ENCODE data around the gene ARMCX5. TPM values are rescaled to one million over a fixed set of nuclear protein-coding genes. Genes with fewer than 3 reads are reported as not detected.
A peak's percentile ranks its signal among the peaks of the same experiment; 100 is the strongest.

ARMCX5 gene
- total RNA-seq (1 to 10 TPM; 7.3 to 8.8 TPM), polyA plus RNA-seq (10.1 TPM)

GRCh38 chrX:102599084-102599950, at the start of gene ARMCX5:
Gene ARMCX5, plus strand, starts transcription at chrX:102599515. Its CDS starts 2,627 bp downstream, at chrX:102602142.
- no peaks in the 10 kb centered on the region for H3K9me3 ChIP-seq (ENCODE audit: low read length)
- H3K27me3 Mint-ChIP-seq: peaks cover 0 to 2% of the 10 kb centered on the region in 2 donors
- peak; percentile 46 to 82 (median 77) for DNase-seq
- H3K4me3 ChIP-seq (ENCODE audit: low read length): peak within 1 kb of the TSS; percentile 90
- ChIA-PET POLR2A (interaction anchor here (1.0 to 1.9 kb wide), 2 partner anchors 53 to 121 kb away, joined by 3 to 11 read pairs; partner anchors contain the start of genes GPRASP1 and GPRASP3), CTCF (interaction anchor here (0.9 kb wide), 1 partner anchor 52 kb away, joined by 3 read pairs; no protein-coding TSS in a partner anchor)
- H3K27ac Mint-ChIP-seq: peak within 1 kb of the TSS; percentile 91 to 99 (median 97)
- no peaks in the 10 kb centered on the region for H3K36me3 ChIP-seq (ENCODE audit: insufficient read depth, low read length)
- peak within 1 kb of the TSS; percentile 91 to 98 (median 96) for H3K4me3 Mint-ChIP-seq
- H3K27ac ChIP-seq (ENCODE audit: low read depth, low read length): peak within 1 kb of the TSS; percentile 70
- H3K27me3 ChIP-seq (ENCODE audit: insufficient read depth, low read length, poor library complexity, severe bottlenecking): no peaks in the 10 kb centered on the region
- peaks cover 25 to 62% (median 41%) of the 10 kb centered on the region in 3 donors for H3K4me1 Mint-ChIP-seq
- H3K9me3 Mint-ChIP-seq: no peaks in the 10 kb centered on the region
- H3K36me3 Mint-ChIP-seq: peaks cover 0 to 15% (median 0%) of the 10 kb centered on the region in 3 donors
- H3K4me1 ChIP-seq (ENCODE audit: insufficient read depth, low read length): peaks cover 7% of the 10 kb centered on the region

GRCh38 chrX:102558607-102559006, 40.7 kb upstream of the ARMCX5 start:
- no peaks in the 10 kb centered on the region for H3K36me3 Mint-ChIP-seq
- peaks cover 4 to 6% of the 10 kb centered on the region in 2 donors for H3K27me3 Mint-ChIP-seq
- H3K4me1 Mint-ChIP-seq: no peaks in the 10 kb centered on the region
- Histone ChIP-seq H3K4me3 (ENCODE audit: low read length) (no peak overlapping the region), H3K27ac (ENCODE audit: low read depth, low read length) (no peak overlapping the region), H3K36me3 (ENCODE audit: insufficient read depth, low read length) (no peaks in the 10 kb centered on the region), H3K27me3 (ENCODE audit: insufficient read depth, low read length, poor library complexity, severe bottlenecking) (no peaks in the 10 kb centered on the region), H3K4me1 (ENCODE audit: insufficient read depth, low read length) (no peaks in the 10 kb centered on the region), H3K9me3 (ENCODE audit: low read length) (no peaks in the 10 kb centered on the region)
- H3K9me3 Mint-ChIP-seq: no peaks in the 10 kb centered on the region
- no peak overlapping the region for H3K27ac Mint-ChIP-seq
- POLR2A ChIA-PET: no interaction called here
- CTCF ChIA-PET: interaction anchor here (0.6 kb wide), 1 partner anchor 112 kb away, joined by 3 read pairs; no protein-coding TSS in a partner anchor
- no peak overlapping the region for H3K4me3 Mint-ChIP-seq
- no peak for DNase-seq

- POLR2A ChIA-PET: no interaction called here
- CTCF ChIA-PET: no interaction called here
- H3K4me3 ChIP-seq (ENCODE audit: low read length): no peak overlapping the region
- no peaks in the 10 kb centered on the region for H3K4me1 ChIP-seq (ENCODE audit: insufficient read depth, low read length)
- H3K27me3 ChIP-seq (ENCODE audit: insufficient read depth, low read length, poor library complexity, severe bottlenecking): no peaks in the 10 kb centered on the region
- H3K36me3 Mint-ChIP-seq: no peaks in the 10 kb centered on the region
- H3K27ac ChIP-seq (ENCODE audit: low read depth, low read length): no peak overlapping the region
- H3K9me3 ChIP-seq (ENCODE audit: low read length): no peaks in the 10 kb centered on the region
- no peaks in the 10 kb centered on the region for H3K4me1 Mint-ChIP-seq
- H3K9me3 Mint-ChIP-seq: no peaks in the 10 kb centered on the region
- DNase-seq: no peak
- H3K27ac Mint-ChIP-seq: no peak overlapping the region
- H3K4me3 Mint-ChIP-seq: no peak overlapping the region
- no peaks in the 10 kb centered on the region for H3K36me3 ChIP-seq (ENCODE audit: insufficient read depth, low read length)
- H3K27me3 Mint-ChIP-seq: peaks cover 4 to 7% of the 10 kb centered on the region in 2 donors
Observed at GRCh38 chrX:102560423-102561068, 38.8 kb upstream of the ARMCX5 start.

DNA sequence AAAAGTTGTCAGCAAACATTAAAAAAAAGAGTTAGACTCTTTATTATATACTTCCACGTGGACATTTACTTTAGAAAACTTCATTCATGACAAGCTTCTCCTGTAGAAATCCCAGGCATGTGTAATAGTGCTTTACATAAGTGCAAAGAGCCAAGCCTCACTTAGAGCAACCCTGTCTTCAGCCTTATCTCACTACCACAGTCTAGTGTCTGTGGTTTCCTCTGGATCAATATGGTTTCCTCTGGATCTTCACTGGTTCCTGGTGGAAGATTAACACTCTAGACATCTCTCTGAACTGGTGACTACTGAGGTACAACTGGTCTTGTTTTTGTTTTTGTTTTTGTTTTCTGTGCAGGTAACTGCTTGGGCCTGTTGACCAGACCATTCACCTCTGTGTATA, 18.4 kb upstream of the ARMCX5 start:
- H3K9me3 Mint-ChIP-seq: no peaks in the 10 kb centered on the region
- POLR2A ChIA-PET: no interaction called here
- H3K27me3 ChIP-seq (ENCODE audit: insufficient read depth, low read length, poor library complexity, severe bottlenecking): no peaks in the 10 kb centered on the region

GRCh38 chrX:102593367-102593766, 5.9 kb upstream of the ARMCX5 start:
- H3K27me3 Mint-ChIP-seq: peaks cover 2 to 13% of the 10 kb centered on the region in 2 donors
- ChIA-PET CTCF (no interaction called here), POLR2A (no interaction called here)
- no peak overlapping the region for H3K4me3 ChIP-seq (ENCODE audit: low read length)
- H3K36me3 ChIP-seq (ENCODE audit: insufficient read depth, low read length): no peaks in the 10 kb centered on the region
- H3K4me1 Mint-ChIP-seq: peaks cover 2 to 12% (median 6%) of the 10 kb centered on the region in 3 donors
- H3K4me3 Mint-ChIP-seq: no peak overlapping the region
- H3K9me3 ChIP-seq (ENCODE audit: low read length): no peaks in the 10 kb centered on the region
- H3K4me1 ChIP-seq (ENCODE audit: insufficient read depth, low read length): peaks cover 1% of the 10 kb centered on the region
- no peaks in the 10 kb centered on the region for H3K36me3 Mint-ChIP-seq
- no peaks in the 10 kb centered on the region for H3K9me3 Mint-ChIP-seq
- no peaks in the 10 kb centered on the region for H3K27me3 ChIP-seq (ENCODE audit: insufficient read depth, low read length, poor library complexity, severe bottlenecking)
- no peak overlapping the region for H3K27ac Mint-ChIP-seq
- H3K27ac ChIP-seq (ENCODE audit: low read depth, low read length): no peak overlapping the region
- no peak for DNase-seq

More for the DNA sequence above, 18.4 kb upstream of the ARMCX5 start:
- Histone ChIP-seq H3K36me3 (ENCODE audit: insufficient read depth, low read length) (no peaks in the 10 kb centered on the region), H3K9me3 (ENCODE audit: low read length) (no peaks in the 10 kb centered on the region), H3K4me1 (ENCODE audit: insufficient read depth, low read length) (no peaks in the 10 kb centered on the region), H3K27ac (ENCODE audit: low read depth, low read length) (no peak overlapping the region), H3K4me3 (ENCODE audit: low read length) (no peak overlapping the region)
- H3K27ac Mint-ChIP-seq: no peak overlapping the region
- no peak for DNase-seq
- peaks cover 0 to 1% of the 10 kb centered on the region in 2 donors for H3K27me3 Mint-ChIP-seq
- no peaks in the 10 kb centered on the region for H3K4me1 Mint-ChIP-seq
- no peaks in the 10 kb centered on the region for H3K36me3 Mint-ChIP-seq
- CTCF ChIA-PET: no interaction called here
- H3K4me3 Mint-ChIP-seq: no peak overlapping the region

- no peaks in the 10 kb centered on the region for H3K36me3 ChIP-seq (ENCODE audit: insufficient read depth, low read length)
- H3K36me3 Mint-ChIP-seq: peaks cover 0 to 15% (median 0%) of the 10 kb centered on the region in 3 donors
- peak overlapping the region; percentile 70 for H3K27ac ChIP-seq (ENCODE audit: low read depth, low read length)
- peak overlapping the region; percentile 91 to 99 (median 97) for H3K27ac Mint-ChIP-seq
- H3K4me3 ChIP-seq (ENCODE audit: low read length): peak overlapping the region; percentile 90
- H3K9me3 Mint-ChIP-seq: no peaks in the 10 kb centered on the region
- ChIA-PET POLR2A (interaction anchor here (1.0 to 1.9 kb wide), 2 partner anchors 52 to 121 kb away, joined by 3 to 11 read pairs; partner anchors contain the start of genes GPRASP1 and GPRASP3), CTCF (interaction anchor here (0.9 kb wide), 1 partner anchor 52 kb away, joined by 3 read pairs; no protein-coding TSS in a partner anchor)
- H3K27me3 ChIP-seq (ENCODE audit: insufficient read depth, low read length, poor library complexity, severe bottlenecking): no peaks in the 10 kb centered on the region
- H3K9me3 ChIP-seq (ENCODE audit: low read length): no peaks in the 10 kb centered on the region
- peaks cover 25 to 69% (median 46%) of the 10 kb centered on the region in 3 donors for H3K4me1 Mint-ChIP-seq
- no peak for DNase-seq
- peaks cover 0 to 2% of the 10 kb centered on the region in 2 donors for H3K27me3 Mint-ChIP-seq
- peaks cover 7% of the 10 kb centered on the region for H3K4me1 ChIP-seq (ENCODE audit: insufficient read depth, low read length)
- peak overlapping the region; percentile 91 to 98 (median 96) for H3K4me3 Mint-ChIP-seq
Observed at GRCh38 chrX:102599951-102600579, 750 bp downstream of the ARMCX5 start.

- POLR2A ChIA-PET: interaction anchor here (0.7 kb wide), 1 partner anchor 47 kb away, joined by 5 read pairs; the partner anchor contains the start of gene GPRASP1
Observed at GRCh38 chrX:102604327-102604726, 5.0 kb downstream of the ARMCX5 start.

More at GRCh38 chrX:102604327-102604726, 5.0 kb downstream of the ARMCX5 start:
- Mint-ChIP-seq H3K4me3 (no peak overlapping the region), H3K27ac (peak overlapping the region in 3 of 8 donors; percentile 2 to 56 (median 43)), H3K36me3 (peaks cover 0 to 17% (median 0%) of the 10 kb centered on the region in 3 donors), H3K27me3 (peaks cover 0 to 5% of the 10 kb centered on the region in 2 donors), H3K4me1 (peaks cover 39 to 90% (median 66%) of the 10 kb centered on the region in 3 donors), H3K9me3 (no peaks in the 10 kb centered on the region)
- no peaks in the 10 kb centered on the region for H3K27me3 ChIP-seq (ENCODE audit: insufficient read depth, low read length, poor library complexity, severe bottlenecking)
- no peaks in the 10 kb centered on the region for H3K9me3 ChIP-seq (ENCODE audit: low read length)
- no peaks in the 10 kb centered on the region for H3K36me3 ChIP-seq (ENCODE audit: insufficient read depth, low read length)
- H3K4me1 ChIP-seq (ENCODE audit: insufficient read depth, low read length): no peaks in the 10 kb centered on the region
- DNase-seq: no peak
- CTCF ChIA-PET: no interaction called here
- no peak overlapping the region for H3K4me3 ChIP-seq (ENCODE audit: low read length)
- H3K27ac ChIP-seq (ENCODE audit: low read depth, low read length): no peak overlapping the region
